ENCODE data around the gene EML6. TPM values are rescaled to one million over a fixed set of nuclear protein-coding genes. Genes with fewer than 3 reads are reported as not detected.

Gene EML6
- total and polyA plus RNA-seq, 2 of the 8 experiments (the other 6 are each of a cell fraction or from before 2014, with no cell fraction given) = 1.2 to 1.6 TPM

DNA sequence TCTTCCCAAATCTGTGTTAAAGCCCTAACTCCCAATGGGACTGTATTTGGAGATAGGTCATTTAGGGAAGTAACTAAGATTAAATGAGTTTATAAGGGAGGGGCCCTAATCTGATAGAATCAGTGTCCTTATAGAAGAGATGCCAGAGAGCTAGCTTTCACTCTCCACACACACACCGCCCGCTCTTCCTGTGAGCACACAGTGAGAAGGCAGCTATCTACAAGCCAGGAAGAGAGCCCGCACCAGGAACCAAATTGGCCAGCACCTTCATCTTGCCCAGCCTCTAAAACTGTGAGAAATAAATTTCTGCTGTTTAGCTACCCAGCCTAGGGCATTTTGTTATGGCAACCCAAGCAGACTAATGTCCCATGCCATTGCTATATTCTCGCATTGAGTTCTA lies 201.6 kb downstream of the EML6 start:
- H3K36me3 ChIP-seq (ENCODE audit: control insufficient read depth in 2 of 4, insufficient read depth in 4 of 4, low read length in 3 of 4) = no peaks in the 10 kb centered on the region
- no peak overlapping the region for H3K9ac ChIP-seq (replicated peaks in 1 of 4; ENCODE audit: extremely low read depth in 1 of 4, low read depth in 3 of 4, low read length in 3 of 4)
- no peak overlapping the region for H3K4me3 ChIP-seq (ENCODE audit: extremely low read depth in 1 of 4, insufficient read depth in 2 of 4, low read depth in 3 of 4, low read length in 4 of 4)
- ChIA-PET CTCF (ENCODE audit: partially characterized antibody) (interaction anchor here (1.6 kb wide), 1 partner anchor 11 kb away, joined by 3 read pairs; no protein-coding TSS in a partner anchor), POLR2A (ENCODE audit: partially characterized antibody) (no interaction called here)
- H3K27ac ChIP-seq (ENCODE audit: low read depth, low read length) = no peak overlapping the region
- no peak overlapping the region for H2BK15ac ChIP-seq (ENCODE audit: low read length)
- H3K27me3 ChIP-seq (replicated peaks in 1 of 4; ENCODE audit: control insufficient read depth in 3 of 4, extremely low read depth in 1 of 4, insufficient read depth in 3 of 4, low read length in 3 of 4) = no peaks in the 10 kb centered on the region
- 93% methylated on average over 4 of the region's 4 CpGs; no CpG with 5 or more reads in 1 of the 2 experiments for WGBS, 2 experiments (ENCODE audit: extremely low coverage in 1 of 2, insufficient coverage in 1 of 2, insufficient read length in 1 of 2, insufficient replicate concordance in 2 of 2, low coverage in 1 of 2, low lambda C conversion rate in 2 of 2, missing lambda C conversion rate in 1 of 2)
- H3K23ac ChIP-seq (ENCODE audit: insufficient read length) = no peak overlapping the region
- no peak overlapping the region for H4K5ac ChIP-seq (ENCODE audit: insufficient read length, low read depth, low read length)
- H3K79me2 ChIP-seq (ENCODE audit: control insufficient read depth in 1 of 2, insufficient read depth in 2 of 2, low read length in 2 of 2) = no peaks in the 10 kb centered on the region
- no peak overlapping the region for H3K4me2 ChIP-seq (ENCODE audit: insufficient read depth in 1 of 2, low read depth in 2 of 2, low read length in 2 of 2)
- FAIRE-seq (no peak), DNase-seq (ENCODE audit: low read depth in 1 of 2, low spot score in 2 of 2) (no peak)
- H4K8ac ChIP-seq (ENCODE audit: extremely low read depth, insufficient read depth, low read length) = no peak overlapping the region
- no peaks in the 10 kb centered on the region for H3K4me1 ChIP-seq (replicated peaks in 1 of 4; ENCODE audit: control insufficient read depth in 3 of 4, insufficient read depth in 4 of 4, low read length in 3 of 4)
- TF ChIP-seq CBX8 (IDR thresholded peaks at IDR 0.05; ENCODE audit: borderline replicate concordance, low read depth, low read length) = no peak
- no peak for TF ChIP-seq RXRA (IDR thresholded peaks at IDR 0.05; ENCODE audit: insufficient read depth, low read depth, low read length)
- TF ChIP-seq SP2 (IDR thresholded peaks at IDR 0.05; ENCODE audit: low read length) = no peak
- no peak for TF ChIP-seq KDM5A (IDR thresholded peaks at IDR 0.05; ENCODE audit: low read length)
- no peak for TF ChIP-seq SIRT6 (IDR thresholded peaks at IDR 0.05; ENCODE audit: low read length)
- TF ChIP-seq SIX5 (IDR thresholded peaks at IDR 0.05; ENCODE audit: low read depth, low read length) = no peak
- no peak for TF ChIP-seq MAX (IDR thresholded peaks at IDR 0.05)
- no peak for TF ChIP-seq BRCA1 (IDR thresholded peaks at IDR 0.05; ENCODE audit: low read depth, low read length)
- no peak for TF ChIP-seq SP1 (IDR thresholded peaks at IDR 0.05; ENCODE audit: low read depth, low read length)
- no peak for TF ChIP-seq TAF7 (optimal IDR thresholded peaks at IDR 0.05; ENCODE audit: borderline replicate concordance, low read depth, low read length)
- no peak for TF ChIP-seq GABPA (IDR thresholded peaks at IDR 0.05; ENCODE audit: borderline replicate concordance, insufficient read depth, low read length)
- TF ChIP-seq PHF8 (conservative IDR thresholded peaks at IDR 0.05; ENCODE audit: low read depth, low read length) = no peak
- H2AK5ac ChIP-seq (ENCODE audit: low read depth, low read length) = no peak overlapping the region
- H4K91ac ChIP-seq (replicated peaks; ENCODE audit: insufficient read length, low read length) = no peak overlapping the region
- no peaks in the 10 kb centered on the region; the same call in 1 of the 2 replicates for H3K23me2 ChIP-seq (ENCODE audit: low read depth, low read length)
- no peak overlapping the region for H2BK12ac ChIP-seq (ENCODE audit: low read depth, low read length)
- no peak overlapping the region for H2BK20ac ChIP-seq (ENCODE audit: low read length)
- no peak overlapping the region for H2AFZ ChIP-seq (ENCODE audit: low read length)
- no peak overlapping the region for H3K14ac ChIP-seq (ENCODE audit: insufficient read length)
- H3K79me1 ChIP-seq (ENCODE audit: low read depth, low read length) = no peaks in the 10 kb centered on the region
- H3K18ac ChIP-seq (ENCODE audit: extremely low read depth, low read length) = no peak overlapping the region
- H3K4ac ChIP-seq (replicated peaks; ENCODE audit: insufficient read length, low read depth, low read length) = no peak overlapping the region
- H3K9me3 ChIP-seq (ENCODE audit: insufficient read depth in 2 of 2, low read depth in 1 of 2, low read length in 1 of 2) = no peaks in the 10 kb centered on the region
- H2BK5ac ChIP-seq (ENCODE audit: low read depth, low read length) = no peak overlapping the region
- no peak overlapping the region for H3K56ac ChIP-seq (replicated peaks; ENCODE audit: insufficient read length, low read depth, low read length)
- no peak overlapping the region for H2BK120ac ChIP-seq (replicated peaks; ENCODE audit: low read depth, low read length)
- no peaks in the 10 kb centered on the region for H4K20me1 ChIP-seq (replicated peaks in 1 of 2; ENCODE audit: control insufficient read depth in 1 of 2, insufficient read depth in 2 of 2, low read length in 2 of 2)
